HG03060 (cell line): ENCODE measurements around the gene PDLIM1.

Source experiments
- ATAC-seq: cut with Tn5 transposase; IDR thresholded peaks from one replicate; pipeline ENCODE4 v1.9.1; 2021; ENCODE audit warnings: low read depth, moderate number of reproducible peaks; ENCODE audit not compliant: unreplicated experiment

Gene PDLIM1

GRCh38 chr10:95289003-95289920 is 1.5 kb downstream of the PDLIM1 start:
- ATAC-seq, result no peak

DNA sequence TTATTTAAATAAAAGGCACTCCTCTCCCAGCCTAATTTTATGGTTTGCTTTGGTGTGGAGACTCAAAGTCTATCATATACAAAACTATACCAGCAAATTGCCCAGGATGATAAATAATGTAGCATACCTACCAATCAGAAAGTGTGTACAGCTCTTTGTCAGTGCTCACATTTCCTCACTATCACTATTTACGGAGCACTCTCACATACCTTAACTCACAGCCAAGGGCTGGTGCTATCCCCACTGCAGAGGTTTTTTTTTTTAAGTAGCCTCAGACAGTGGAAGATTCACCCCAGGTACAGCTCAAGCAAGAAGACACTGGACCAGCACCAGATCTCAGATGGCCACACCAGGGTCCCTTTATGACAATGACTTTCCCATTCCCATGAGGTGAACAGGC is 2.5 kb downstream of the PDLIM1 start:
- ATAC-seq, result no peak

DNA sequence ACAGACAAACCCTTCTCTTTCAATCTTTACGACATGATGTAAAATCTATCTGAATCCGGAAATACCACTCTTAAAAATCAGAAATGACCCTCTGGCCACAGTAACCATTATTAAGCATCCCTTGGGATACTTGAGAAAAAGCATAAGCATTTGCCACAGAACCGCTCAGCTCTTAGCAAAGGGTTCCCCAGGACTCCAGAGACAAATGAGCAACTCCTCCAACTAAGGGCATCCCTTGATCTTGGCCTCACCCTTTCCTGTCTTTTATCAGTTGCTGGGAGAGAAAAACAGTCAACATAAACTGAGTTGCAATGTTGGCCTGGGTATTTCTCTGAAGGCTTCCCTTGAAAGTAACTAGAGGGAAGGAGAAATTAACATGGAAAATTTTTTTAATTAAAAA is 3.5 kb downstream of the PDLIM1 start:
- ATAC-seq, result no peak

- no peak for ATAC-seq
Observed at GRCh38 chr10:95286707-95287106, 4.1 kb downstream of the PDLIM1 start.

DNA sequence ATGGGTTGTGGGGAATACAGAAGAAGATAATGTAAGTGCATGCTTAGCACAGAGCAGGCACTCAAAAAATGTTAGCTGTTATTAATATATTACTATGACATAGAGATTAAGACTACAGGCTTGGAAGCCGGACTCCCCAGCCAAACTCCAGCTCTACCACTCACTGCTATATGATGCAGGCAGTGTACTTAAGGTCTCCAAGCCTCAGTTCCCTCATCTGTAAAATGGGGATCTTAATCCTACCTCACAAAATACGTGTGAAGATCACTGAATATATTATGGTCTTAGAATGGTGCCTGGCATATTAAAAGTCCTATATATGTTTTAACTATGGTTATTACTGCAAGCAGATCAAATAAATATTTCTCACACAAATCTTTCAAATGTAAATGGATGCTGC is 5.2 kb downstream of the PDLIM1 start:
- no peak for ATAC-seq

- ATAC-seq, result no peak
Observed at GRCh38 chr10:95284807-95285206, 6.0 kb downstream of the PDLIM1 start.

DNA sequence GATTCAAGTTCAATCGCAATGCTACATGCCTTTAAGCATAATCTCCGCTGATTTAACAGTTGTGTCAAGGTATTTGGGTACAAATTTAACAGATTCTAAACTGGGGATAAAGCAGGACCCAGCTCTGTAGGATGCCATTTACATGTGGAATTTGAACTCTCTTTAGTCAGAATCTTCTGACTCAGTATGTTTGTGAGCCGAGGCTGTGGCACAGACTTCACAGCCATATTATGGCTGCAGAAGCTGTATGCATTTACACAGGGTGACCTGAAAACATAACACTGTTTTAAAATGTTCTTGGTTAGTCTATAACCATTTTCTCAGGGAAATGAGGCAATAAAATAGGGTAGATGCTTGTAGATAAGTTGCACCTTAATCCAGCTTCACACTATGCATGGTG is 8.7 kb downstream of the PDLIM1 start:
- ATAC-seq, result no peak

GRCh38 chr10:95281206-95281605 is 9.6 kb downstream of the PDLIM1 start:
- ATAC-seq, result no peak

- ATAC-seq, result no peak
Observed at GRCh38 chr10:95280637-95281036, 10.2 kb downstream of the PDLIM1 start.

DNA sequence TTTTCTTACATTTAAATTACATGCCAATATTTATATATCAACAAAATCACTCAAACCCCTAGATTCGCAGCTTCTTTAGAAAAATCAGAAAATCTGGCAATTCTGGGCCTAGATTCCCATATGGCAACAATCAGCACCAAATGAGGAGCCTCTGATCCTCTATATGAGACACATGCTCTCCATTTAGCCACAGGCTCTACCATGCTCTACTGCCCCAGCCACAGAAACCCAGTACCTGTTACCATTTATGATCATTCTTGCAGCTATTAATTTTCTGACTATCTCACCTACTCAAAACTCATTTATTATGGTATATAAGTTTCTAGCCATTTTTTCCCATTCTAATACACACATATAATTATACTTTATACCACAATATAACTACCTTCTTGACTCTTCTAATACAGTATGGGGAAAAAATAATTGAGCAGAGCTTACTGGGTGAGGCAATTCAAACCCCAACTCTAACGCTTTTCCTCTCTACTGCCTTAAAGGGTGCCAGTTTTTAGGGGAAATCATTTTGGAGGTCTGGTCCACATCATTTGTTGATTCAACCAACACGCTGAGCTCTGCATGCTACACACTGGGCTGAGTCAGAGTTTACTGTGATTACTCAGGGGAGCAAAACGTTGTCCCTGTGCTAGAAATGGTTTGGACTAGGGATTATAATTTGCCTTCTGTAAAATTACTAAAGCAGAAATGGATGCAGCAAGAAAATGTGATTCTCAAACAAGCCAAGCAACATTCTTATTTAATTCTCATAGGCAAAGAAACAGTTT is 11.6 kb downstream of the PDLIM1 start:
- no peak for ATAC-seq

GRCh38 chr10:95278061-95278988 is 12.5 kb downstream of the PDLIM1 start:
- ATAC-seq, result no peak

GRCh38 chr10:95277614-95278013 is 13.2 kb downstream of the PDLIM1 start:
- no peak for ATAC-seq

DNA sequence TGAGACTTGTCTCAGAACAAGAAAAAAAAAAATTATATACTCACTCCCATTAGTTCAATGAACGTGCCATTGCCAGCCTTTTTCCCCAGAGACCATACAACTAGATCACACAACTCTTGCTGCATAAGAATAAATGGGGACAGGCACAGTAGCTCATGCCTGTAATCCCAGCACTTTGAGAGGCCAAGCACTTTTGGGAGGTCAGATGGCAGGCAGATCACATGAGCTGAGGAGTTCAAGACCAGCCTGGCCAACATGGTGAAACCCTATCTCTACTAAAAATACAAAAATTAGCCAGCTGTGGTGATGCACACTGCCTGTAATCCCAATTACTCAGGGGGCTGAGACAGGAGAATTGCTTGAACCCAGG is 13.6 kb downstream of the PDLIM1 start:
- ATAC-seq, result no peak

DNA sequence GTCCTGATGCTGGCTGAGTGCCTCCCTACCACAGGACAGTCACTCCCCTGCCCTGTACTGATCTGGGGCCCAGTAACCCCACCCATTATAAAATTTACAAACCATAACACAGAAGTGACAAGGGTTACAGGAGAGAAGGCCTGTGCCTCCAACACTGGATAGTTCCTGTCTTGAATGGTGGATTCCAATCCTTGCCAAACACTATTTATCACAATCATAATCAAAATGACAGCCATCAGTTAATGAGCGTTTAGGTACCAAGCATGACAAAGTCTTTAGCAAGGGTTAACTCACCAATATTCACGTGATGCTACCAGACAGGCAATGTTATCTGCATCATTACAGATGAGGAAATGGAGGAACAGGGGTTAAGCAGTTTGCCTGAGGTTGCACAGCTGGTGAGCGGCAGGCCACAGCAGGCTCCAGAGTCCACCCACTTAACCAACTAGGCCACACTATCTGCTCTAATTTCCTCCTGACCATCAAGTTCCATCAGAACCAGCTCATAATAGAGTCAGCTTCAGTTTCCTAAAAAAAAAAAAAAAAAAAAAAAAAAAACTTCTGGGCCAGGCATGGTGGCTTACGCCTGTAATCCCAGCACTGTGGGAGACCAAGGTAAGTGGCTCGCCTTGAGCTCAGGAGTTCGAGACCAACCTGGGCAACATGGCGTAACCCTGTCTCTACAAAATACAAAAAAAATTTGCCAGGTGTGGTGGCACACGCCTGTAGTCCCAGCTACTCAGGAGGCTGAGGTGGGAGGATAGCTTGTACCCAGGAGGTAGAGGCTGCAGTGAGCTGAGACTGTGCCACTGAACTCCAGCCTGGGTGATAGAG is 14.2 kb downstream of the PDLIM1 start:
- ATAC-seq, result no peak

DNA sequence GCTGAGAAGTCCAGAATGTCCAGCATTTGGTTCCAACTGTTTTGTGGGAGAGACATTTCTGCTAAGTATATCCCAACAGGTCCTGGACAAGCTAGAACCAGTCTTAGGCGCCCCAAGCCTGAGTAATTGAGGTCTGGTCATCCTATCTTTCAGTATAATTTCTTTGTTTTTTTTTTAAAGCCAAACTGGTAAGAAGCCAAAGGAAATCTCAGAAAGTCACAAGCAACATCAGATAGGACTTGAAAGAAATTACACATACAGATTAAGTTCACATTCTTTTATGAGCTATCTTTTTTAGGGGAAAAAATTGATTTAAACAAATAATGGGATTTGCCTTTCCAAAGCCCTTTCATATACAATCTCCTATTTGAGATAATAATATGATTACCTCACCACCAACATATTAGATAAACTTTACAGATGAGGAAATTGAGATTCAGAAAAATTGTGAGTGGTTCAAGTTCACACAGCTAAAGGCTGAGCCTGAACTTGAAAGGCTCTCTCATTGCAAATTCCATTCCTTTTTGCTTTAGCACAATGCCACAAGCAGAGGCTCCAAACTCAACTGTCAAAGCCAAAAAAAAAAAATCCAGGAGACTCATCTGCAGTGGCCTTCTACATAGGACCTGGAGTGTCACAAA is 15.0 kb downstream of the PDLIM1 start:
- no peak for ATAC-seq

- ATAC-seq, result no peak
Observed at GRCh38 chr10:95273393-95274312, 17.1 kb downstream of the PDLIM1 start.

- ATAC-seq, result no peak
Observed at GRCh38 chr10:95268438-95268837, 22.4 kb downstream of the PDLIM1 start.

DNA sequence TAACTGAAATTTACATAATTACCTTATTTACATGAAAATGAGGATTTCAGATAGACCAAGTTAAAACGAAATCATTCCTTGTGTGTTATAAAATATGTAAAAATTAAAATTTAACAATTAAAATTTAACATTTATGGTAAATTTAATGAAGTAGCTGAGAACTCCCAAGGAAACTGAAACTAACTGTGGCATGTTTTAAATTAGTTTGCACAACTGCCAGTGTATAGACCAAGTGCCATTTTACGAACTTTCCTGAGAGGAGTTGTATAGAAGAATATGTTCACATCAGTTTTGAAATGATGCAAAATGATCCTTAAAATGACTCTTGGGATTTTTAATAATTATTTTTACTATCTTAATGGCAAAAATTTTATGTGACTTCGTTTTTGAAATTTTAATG is 23.6 kb downstream of the PDLIM1 start:
- ATAC-seq, result no peak
